Left lung (tissue), 10 donors: ENCODE measurements around the gene STAM. TPM values are rescaled to one million over a fixed set of nuclear protein-coding genes. Genes with fewer than 3 reads are reported as not detected.

ENCODE experiments used
- ATAC-seq: fragments of 200-7000 bp; cut with Tn5 transposase; one replicate; pipeline ENCODE4 v1.9.1; 2020; ENCODE audit warnings: moderate library complexity
- DNase-seq, 4 donors: peaks; one replicate each; pipeline ENCODE4 v3.0.0-alpha.2; 2013 to 2020
- H3K27ac ChIP-seq, 2 donors: fragments of 200-600 bp; sonication (generic) in 1 of 2; one replicate each; pipeline versions ENCODE4 v1.5.0 to v1.8.0; 2020 to 2021
- H3K27me3 ChIP-seq, 2 donors: fragments of 200-600 bp; sonication (generic) in 1 of 2; one replicate each; pipeline versions ENCODE4 v1.5.0 to v1.8.0; 2020 to 2021
- H3K36me3 ChIP-seq, 2 donors: fragments of 200-600 bp; sonication (generic) in 1 of 2; one replicate each; pipeline versions ENCODE4 v1.5.0 to v1.8.0; 2020 to 2021
- H3K4me1 ChIP-seq, 2 donors: fragments of 200-600 bp; one replicate each; pipeline ENCODE4 v1.8.0; 2021
- H3K4me3 ChIP-seq, 2 donors: fragments of 200-600 bp; sonication (generic) in 1 of 2; one replicate each; pipeline versions ENCODE4 v1.5.0 to v1.8.0; 2020 to 2021; ENCODE audit warnings: mild to moderate bottlenecking in 1 of 2
- H3K9me3 ChIP-seq, 2 donors: fragments of 200-600 bp; sonication (generic) in 1 of 2; one replicate each; pipeline versions ENCODE4 v1.5.0 to v1.8.0; 2020 to 2021
- CTCF ChIP-seq, 2 donors: fragments of 200-600 bp; sonication (generic) in 1 of 2; IDR thresholded peaks; one replicate each; pipeline versions ENCODE4 v1.5.0 to v1.8.0; 2021; ENCODE audit warnings: antibody characterized with exemption in 2 of 2
- intact Hi-C, 2 donors: fragments of 100-400 bp; cut with DNase I; formaldehyde crosslinking; loops; one replicate each; pipeline versions ENCODE4 v1.11.2 to v1.14.2; 2022
- polyA plus RNA-seq, 6 donors: library from polyadenylated mRNA; unstranded; fragments of 120-200 nt; gene quantifications; one replicate each; pipeline ENCODE4 v1.2.1, GENCODE V29; 2013; ENCODE audit not compliant: insufficient read length in 6 of 6
- total RNA-seq, 2 donors: library from RNA; stranded (reverse); fragmentation: NEBNext Ultra II Directional; extraction: Animal tissue kit (Norgen Biotek cat#: 25700); gene quantifications; one replicate each; pipeline ENCODE4 v1.2.1, GENCODE V29; 2021
- donor health status: DM: no; HTN: yes; CAD: no.
- donor health status: DM: no; HTN: no; CAD: no.

The STAM gene
- total and polyA plus RNA-seq, 8 donors: 33.4 to 42.3 (median 37.8) TPM

GRCh38 chr10:17633353-17633752 is 10.6 kb upstream of the STAM start:
- no peak for DNase-seq
- no peak overlapping the region for H3K4me3 ChIP-seq
- intact Hi-C loops: no loop called here
- no peaks in the 10 kb centered on the region for H3K27me3 ChIP-seq
- TF ChIP-seq CTCF (IDR thresholded peaks at IDR 0.05): no peak
- no peaks in the 10 kb centered on the region for H3K4me1 ChIP-seq
- no peak overlapping the region for H3K27ac ChIP-seq
- no peaks in the 10 kb centered on the region for H3K36me3 ChIP-seq
- ATAC-seq: no peak
- H3K9me3 ChIP-seq: no peaks in the 10 kb centered on the region

GRCh38 chr10:17637869-17638268 is 6.1 kb upstream of the STAM start:
- no peak for TF ChIP-seq CTCF (IDR thresholded peaks at IDR 0.05)
- intact Hi-C loops: no loop called here

GRCh38 chr10:17640331-17640816 is 3.6 kb upstream of the STAM start:
- intact Hi-C loops: no loop called here
- DNase-seq: no peak
- peaks cover 6 to 20% of the 10 kb centered on the region in 2 donors for H3K4me1 ChIP-seq
- H3K27me3 ChIP-seq: no peaks in the 10 kb centered on the region
- TF ChIP-seq CTCF (IDR thresholded peaks at IDR 0.05): no peak
- no peaks in the 10 kb centered on the region for H3K36me3 ChIP-seq
- no peak overlapping the region for H3K27ac ChIP-seq
- no peaks in the 10 kb centered on the region for H3K9me3 ChIP-seq
- ATAC-seq: no peak
- H3K4me3 ChIP-seq: no peak overlapping the region

More at GRCh38 chr10:17637869-17638268, 6.1 kb upstream of the STAM start:
- H3K9me3 ChIP-seq: no peaks in the 10 kb centered on the region
- H3K4me1 ChIP-seq: peaks cover 0 to 7% of the 10 kb centered on the region in 2 donors
- H3K36me3 ChIP-seq: no peaks in the 10 kb centered on the region
- H3K27me3 ChIP-seq: no peaks in the 10 kb centered on the region
- no peak overlapping the region for H3K27ac ChIP-seq
- ATAC-seq (peak; percentile 31), DNase-seq (no peak)
- H3K4me3 ChIP-seq: no peak overlapping the region

GRCh38 chr10:17643339-17643754 is 604 bp upstream of the STAM start:
- no peaks in the 10 kb centered on the region for H3K9me3 ChIP-seq
- H3K36me3 ChIP-seq: no peaks in the 10 kb centered on the region
- intact Hi-C loops: no loop called here
- peak overlapping the region; percentile 96 to 98 for H3K27ac ChIP-seq
- peak in 2 of 4 donors; percentile 80 to 86 for DNase-seq
- H3K27me3 ChIP-seq: no peaks in the 10 kb centered on the region
- H3K4me1 ChIP-seq: peaks cover 16 to 50% of the 10 kb centered on the region in 2 donors
- no peak for TF ChIP-seq CTCF (IDR thresholded peaks at IDR 0.05)
- H3K4me3 ChIP-seq: peak overlapping the region; percentile 66 to 84
- ATAC-seq: peak; percentile 79

GRCh38 chr10:17644485-17644943 is 563 bp downstream of the STAM start:
- Histone ChIP-seq H3K36me3 (no peaks in the 10 kb centered on the region), H3K27me3 (no peaks in the 10 kb centered on the region), H3K27ac (peak overlapping the region; percentile 96 to 98), H3K4me1 (peaks cover 16 to 57% of the 10 kb centered on the region in 2 donors), H3K4me3 (peak overlapping the region; percentile 66 to 84), H3K9me3 (no peaks in the 10 kb centered on the region)
- ATAC-seq (peak; percentile 23), DNase-seq (no peak)
- intact Hi-C loops: no loop called here
- no peak for TF ChIP-seq CTCF (IDR thresholded peaks at IDR 0.05)
